Esophagus muscularis mucosa (tissue), 4 donors: ENCODE data around the gene NRCAM. TPM values are rescaled to one million over a fixed set of nuclear protein-coding genes. Genes with fewer than 3 reads are reported as not detected.

Experiments used
- DNase-seq: peaks from one replicate; pipeline ENCODE4 v3.0.0-alpha.2; 2017; ENCODE audit errors: extremely low spot score
- H3K27ac ChIP-seq, 4 donors: fragments of 200-600 bp; sonication (generic); replicated peaks in 1 of 4; 1 replicate in 3 of 4; 2 replicates in 1 of 4; pipeline ENCODE4 v1.5.1; 2016 to 2019; ENCODE audit warnings: mild to moderate bottlenecking in 1 of 4
- H3K27me3 ChIP-seq, 4 donors: fragments of 200-600 bp; sonication (generic); one replicate each; pipeline versions ENCODE4 v1.5.1 to v1.6.0; 2016 to 2019
- H3K36me3 ChIP-seq, 4 donors: fragments of 200-600 bp; sonication (generic); one replicate each; pipeline ENCODE4 v1.5.1; 2016 to 2019
- H3K4me1 ChIP-seq, 4 donors: fragments of 200-600 bp; sonication (generic); one replicate each; pipeline ENCODE4 v1.5.1; 2016 to 2019
- H3K4me3 ChIP-seq, 4 donors: fragments of 200-600 bp; sonication (generic); 1 replicate in 2 of 4; 2 replicates in 2 of 4; pipeline ENCODE4 v1.5.1; 2016 to 2019; ENCODE audit warnings: mild to moderate bottlenecking in 4 of 4, moderate library complexity in 1 of 4
- H3K9me3 ChIP-seq, 4 donors: fragments of 200-600 bp; sonication (generic); 1 replicate in 3 of 4; 2 replicates in 1 of 4; pipeline ENCODE4 v1.5.1; 2016 to 2019
- EP300 ChIP-seq: sonication (generic); formaldehyde crosslinking; IDR thresholded peaks from one replicate; pipeline ENCODE4 v1.6.1; 2017; ENCODE audit warnings: antibody characterized with exemption
- POLR2A ChIP-seq: fragments of 450-650 bp; IDR thresholded peaks from one replicate; pipeline ENCODE4 v1.6.1; 2017; ENCODE audit warnings: antibody characterized with exemption, moderate library complexity, mild to moderate bottlenecking, low read depth
- POLR2AphosphoS5 ChIP-seq, 2 donors: sonication (generic); formaldehyde crosslinking; IDR thresholded peaks; one replicate each; pipeline ENCODE4 v1.6.1; 2017; ENCODE audit warnings: antibody characterized with exemption in 2 of 2
- WGBS: methylation state at CpG from one replicate; pipeline ENCODE4 v1.1.5; 2018; 5-methylcytosine and 5-hydroxymethylcytosine counted together
- intact Hi-C: fragments of 100-400 bp; cut with DNase I; formaldehyde crosslinking; loops from one replicate; pipeline ENCODE4 v1.15.1; 2023
- total RNA-seq, 4 donors: library from RNA; depleted of rRNA; stranded (reverse); fragments of >200 nt; gene quantifications; one replicate each; pipeline versions ENCODE4 v1.1.0 to v1.2.1, GENCODE V29; 2016
- TF ChIP-seq, protein P1 (sequence below), 3 experiments: fragments of 200-600 bp in 2 of 3; fragments of 450-650 bp in 1 of 3; sonication (generic) in 2 of 3; IDR thresholded peaks; one replicate each; pipeline ENCODE4 v1.5.1; 2017 to 2019; ENCODE audit warnings: antibody characterized with exemption in 3 of 3, mild to moderate bottlenecking in 2 of 3, moderate library complexity in 1 of 3

The NRCAM gene
- total RNA-seq, 4 donors from 2014 or later, result 2.9 to 5.2 (median 3.3) TPM

DNA sequence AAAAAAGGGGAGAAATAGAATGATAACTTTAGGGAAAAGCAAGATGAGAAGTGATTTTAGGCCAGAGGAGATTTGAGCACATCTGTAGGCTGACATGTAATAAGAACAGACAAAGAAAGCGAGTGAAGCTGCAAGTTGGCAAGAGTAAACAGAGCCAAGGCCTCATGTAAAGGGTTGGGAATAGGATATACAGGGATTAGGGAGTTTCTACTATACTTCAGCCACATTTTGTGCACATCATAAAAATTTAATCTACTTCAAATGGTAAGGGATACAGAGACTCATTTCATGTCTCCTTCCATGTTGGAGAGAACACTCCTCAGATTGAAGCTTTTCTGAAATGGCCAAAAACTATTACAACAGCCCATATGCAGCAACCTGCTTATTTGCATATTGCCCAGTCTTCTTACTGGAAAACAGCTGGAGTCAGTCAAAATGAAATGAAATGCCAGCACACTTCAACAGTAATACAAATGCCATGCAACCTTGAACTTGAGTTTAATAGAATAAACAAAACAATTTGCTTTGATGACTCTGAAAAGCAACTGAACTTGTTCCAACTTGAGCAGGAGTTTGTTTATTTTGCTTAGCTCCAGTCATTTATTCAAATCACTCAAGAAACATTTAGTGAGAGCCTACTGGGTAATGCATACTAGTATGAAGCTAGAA is 49.9 kb downstream of the NRCAM start:
- no peak for DNase-seq
- Histone ChIP-seq H3K9me3 (no peaks in the 10 kb centered on the region), H3K27ac (no peak overlapping the region), H3K36me3 (no peaks in the 10 kb centered on the region), H3K4me1 (no peaks in the 10 kb centered on the region), H3K27me3 (no peaks in the 10 kb centered on the region), H3K4me3 (no peak overlapping the region)
- intact Hi-C loops, result no loop called here
- WGBS, result 72% methylated on average over 1 of the region's 1 CpG
- TF ChIP-seq POLR2AphosphoS5 (IDR thresholded peaks at IDR 0.05), result no peak
- no peak for TF ChIP-seq EP300
- no peak for TF ChIP-seq POLR2A
- TF ChIP-seq, protein P1, sequence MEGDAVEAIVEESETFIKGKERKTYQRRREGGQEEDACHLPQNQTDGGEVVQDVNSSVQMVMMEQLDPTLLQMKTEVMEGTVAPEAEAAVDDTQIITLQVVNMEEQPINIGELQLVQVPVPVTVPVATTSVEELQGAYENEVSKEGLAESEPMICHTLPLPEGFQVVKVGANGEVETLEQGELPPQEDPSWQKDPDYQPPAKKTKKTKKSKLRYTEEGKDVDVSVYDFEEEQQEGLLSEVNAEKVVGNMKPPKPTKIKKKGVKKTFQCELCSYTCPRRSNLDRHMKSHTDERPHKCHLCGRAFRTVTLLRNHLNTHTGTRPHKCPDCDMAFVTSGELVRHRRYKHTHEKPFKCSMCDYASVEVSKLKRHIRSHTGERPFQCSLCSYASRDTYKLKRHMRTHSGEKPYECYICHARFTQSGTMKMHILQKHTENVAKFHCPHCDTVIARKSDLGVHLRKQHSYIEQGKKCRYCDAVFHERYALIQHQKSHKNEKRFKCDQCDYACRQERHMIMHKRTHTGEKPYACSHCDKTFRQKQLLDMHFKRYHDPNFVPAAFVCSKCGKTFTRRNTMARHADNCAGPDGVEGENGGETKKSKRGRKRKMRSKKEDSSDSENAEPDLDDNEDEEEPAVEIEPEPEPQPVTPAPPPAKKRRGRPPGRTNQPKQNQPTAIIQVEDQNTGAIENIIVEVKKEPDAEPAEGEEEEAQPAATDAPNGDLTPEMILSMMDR (IDR thresholded peaks at IDR 0.05), result no peak

DNA sequence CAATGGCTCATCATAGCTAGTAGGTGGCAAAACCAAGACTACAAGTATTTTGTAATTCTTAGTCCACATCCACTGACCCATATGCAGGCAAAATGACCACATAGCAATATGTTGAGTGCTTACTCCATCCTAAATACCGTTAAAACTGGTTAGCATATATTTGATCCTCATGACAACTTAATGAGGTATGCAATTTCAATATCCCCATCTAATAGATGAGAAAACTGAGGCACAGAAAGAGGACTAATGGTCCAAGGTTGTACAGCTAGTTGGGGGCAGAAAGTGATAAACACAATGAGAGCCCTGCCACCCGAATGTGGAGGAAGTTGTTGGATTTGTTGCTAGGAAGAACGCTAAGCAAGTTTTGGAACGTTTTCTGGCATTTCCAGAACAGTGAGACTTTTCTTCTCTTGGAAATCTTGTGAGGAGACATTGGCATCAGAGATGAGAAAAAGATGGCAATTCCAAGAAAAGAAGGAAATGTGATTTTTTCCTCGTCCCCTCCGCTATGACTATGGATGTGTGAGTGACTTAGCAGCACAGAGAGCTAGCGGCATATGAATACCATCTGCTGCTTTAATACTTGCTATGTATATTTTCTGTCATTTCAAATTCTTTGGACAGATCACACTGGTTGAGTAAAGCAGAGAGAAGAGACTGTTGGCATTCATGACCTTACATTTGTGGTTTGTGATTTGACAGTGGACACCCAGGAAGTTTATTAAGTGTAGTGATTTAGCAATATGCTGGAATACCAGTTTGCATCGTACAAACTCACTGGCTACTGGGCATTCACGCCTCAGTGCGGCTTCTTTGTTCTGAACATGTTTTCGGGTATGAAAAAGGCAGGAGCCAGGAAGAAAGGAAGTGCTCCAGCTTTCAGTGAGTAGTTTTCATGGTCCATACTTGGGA is 51.5 kb downstream of the NRCAM start:
- WGBS, result 86% methylated on average over 11 of the region's 11 CpGs
- no peaks in the 10 kb centered on the region for H3K36me3 ChIP-seq
- no peak overlapping the region for H3K4me3 ChIP-seq
- intact Hi-C loops, result no loop called here
- no peak for DNase-seq
- TF ChIP-seq POLR2A (no peak), POLR2AphosphoS5 (IDR thresholded peaks at IDR 0.05) (no peak)
- H3K4me1 ChIP-seq, result no peaks in the 10 kb centered on the region
- no peaks in the 10 kb centered on the region for H3K9me3 ChIP-seq
- no peak overlapping the region for H3K27ac ChIP-seq
- no peaks in the 10 kb centered on the region for H3K27me3 ChIP-seq

DNA sequence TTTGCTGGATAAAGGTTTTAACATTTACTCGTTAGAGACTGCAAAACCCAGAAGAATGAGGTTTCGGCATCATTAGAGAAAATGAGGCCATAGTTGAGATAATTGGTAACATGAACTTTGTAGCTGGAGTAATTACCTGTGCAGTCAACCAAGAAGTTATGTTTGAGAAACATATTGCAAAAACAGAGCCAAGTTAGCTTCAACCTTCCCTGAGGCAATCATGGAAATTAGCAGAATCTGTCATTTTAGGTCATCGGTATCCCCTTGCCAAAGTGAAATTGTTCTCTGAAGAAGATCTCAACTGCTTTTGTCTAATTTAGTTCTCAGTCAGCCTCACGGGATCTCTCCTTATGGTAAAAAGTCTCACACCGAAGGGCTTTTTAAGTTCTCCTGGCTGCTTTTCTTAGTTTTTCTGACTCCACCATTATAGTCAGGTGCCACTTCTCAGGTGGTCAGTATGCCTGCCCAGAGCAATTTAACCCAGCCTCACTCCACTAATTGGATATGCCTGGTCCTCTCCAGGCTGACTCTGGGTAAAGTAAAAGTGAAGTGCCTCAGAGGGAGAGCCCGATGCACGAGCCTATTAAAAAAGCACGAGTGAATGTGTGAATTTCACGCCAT is 52.5 kb downstream of the NRCAM start:
- WGBS, result 90% methylated on average over 9 of the region's 9 CpGs
- no peaks in the 10 kb centered on the region for H3K36me3 ChIP-seq
- no peaks in the 10 kb centered on the region for H3K27me3 ChIP-seq
- H3K9me3 ChIP-seq, result no peaks in the 10 kb centered on the region
- TF ChIP-seq POLR2AphosphoS5 (IDR thresholded peaks at IDR 0.05), result no peak
- TF ChIP-seq EP300, result no peak
- no peak for TF ChIP-seq POLR2A
- TF ChIP-seq, protein P1 (IDR thresholded peaks at IDR 0.05), result no peak
- no peak overlapping the region for H3K27ac ChIP-seq
- intact Hi-C loops, result no loop called here
- DNase-seq, result peak; percentile 72
- no peaks in the 10 kb centered on the region for H3K4me1 ChIP-seq
- H3K4me3 ChIP-seq, result no peak overlapping the region

DNA sequence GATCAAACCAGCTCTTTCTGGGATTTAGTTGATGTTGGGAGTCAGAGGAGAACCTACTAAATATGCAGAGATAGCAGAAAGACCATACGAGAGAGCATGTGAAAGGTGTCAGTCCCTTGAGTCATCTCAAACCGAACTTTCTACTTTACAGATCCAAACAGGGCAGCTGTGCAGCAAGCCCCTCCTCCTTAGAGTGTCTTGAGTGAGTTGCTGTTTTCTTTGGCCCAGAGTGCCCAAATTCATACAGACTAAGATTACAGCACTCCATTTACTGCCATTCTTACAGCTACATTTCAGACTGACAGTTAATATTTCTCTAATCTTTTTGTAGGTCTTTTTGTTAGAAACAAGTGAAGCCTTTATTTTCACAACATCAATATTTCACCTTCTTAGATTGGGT is 53.4 kb downstream of the NRCAM start:
- no peak overlapping the region for H3K4me3 ChIP-seq
- DNase-seq, result no peak
- TF ChIP-seq POLR2AphosphoS5 (IDR thresholded peaks at IDR 0.05) (no peak), EP300 (no peak), POLR2A (no peak)
- TF ChIP-seq, protein P1 (IDR thresholded peaks at IDR 0.05), result no peak
- 41% methylated on average over 2 of the region's 2 CpGs for WGBS
- no peaks in the 10 kb centered on the region for H3K27me3 ChIP-seq
- no peaks in the 10 kb centered on the region for H3K36me3 ChIP-seq
- no peak overlapping the region for H3K27ac ChIP-seq
- intact Hi-C loops, result no loop called here
- no peaks in the 10 kb centered on the region for H3K9me3 ChIP-seq
- no peaks in the 10 kb centered on the region for H3K4me1 ChIP-seq

DNA sequence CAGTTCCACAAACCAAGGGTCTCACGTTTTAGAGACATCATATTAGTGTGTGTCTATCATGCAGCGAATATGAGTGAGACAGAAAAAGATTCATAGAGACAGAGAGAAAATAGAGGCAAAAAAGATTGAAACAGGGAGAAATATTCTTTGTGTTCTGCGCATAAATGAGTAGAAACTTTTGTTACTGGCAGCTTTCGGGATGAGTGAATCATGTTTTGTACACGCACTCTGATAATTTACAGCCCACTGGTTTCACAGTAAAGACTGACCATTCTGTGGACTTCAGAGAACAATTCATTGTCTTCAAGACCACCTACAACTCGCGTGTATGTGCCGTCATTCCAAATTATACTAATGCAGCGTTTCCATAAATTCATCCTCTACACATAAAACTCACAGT is 60.2 kb downstream of the NRCAM start:
- intact Hi-C loops, result no loop called here
- Histone ChIP-seq H3K27ac (no peak overlapping the region), H3K4me1 (no peaks in the 10 kb centered on the region), H3K36me3 (no peaks in the 10 kb centered on the region), H3K4me3 (no peak overlapping the region), H3K9me3 (no peaks in the 10 kb centered on the region), H3K27me3 (peaks cover 0 to 12% (median 0%) of the 10 kb centered on the region in 4 donors)
- TF ChIP-seq EP300 (no peak), POLR2A (no peak), POLR2AphosphoS5 (IDR thresholded peaks at IDR 0.05) (no peak)
- TF ChIP-seq, protein P1 (IDR thresholded peaks at IDR 0.05), result no peak
- 90% methylated on average over 9 of the region's 9 CpGs for WGBS
- no peak for DNase-seq
